Stimulated activated CD8-positive, alpha-beta memory T cell treated with anti-CD3 and anti-CD28 coated beads, Interleukin-7, amount 100 ng/mL, for 48 hours (primary cell): ENCODE measurements around the gene AMOTL1.

Experiments
- DNase-seq, 2 donors: peaks; one replicate each; pipeline ENCODE4 v3.0.0-alpha.2; 2020; ENCODE audit warnings: low read depth in 1 of 2; ENCODE audit errors: extremely low read depth in 1 of 2

Gene AMOTL1

GRCh38 chr11:94853836-94854235 is 85.7 kb downstream of the AMOTL1 start:
- no peak for DNase-seq

DNA sequence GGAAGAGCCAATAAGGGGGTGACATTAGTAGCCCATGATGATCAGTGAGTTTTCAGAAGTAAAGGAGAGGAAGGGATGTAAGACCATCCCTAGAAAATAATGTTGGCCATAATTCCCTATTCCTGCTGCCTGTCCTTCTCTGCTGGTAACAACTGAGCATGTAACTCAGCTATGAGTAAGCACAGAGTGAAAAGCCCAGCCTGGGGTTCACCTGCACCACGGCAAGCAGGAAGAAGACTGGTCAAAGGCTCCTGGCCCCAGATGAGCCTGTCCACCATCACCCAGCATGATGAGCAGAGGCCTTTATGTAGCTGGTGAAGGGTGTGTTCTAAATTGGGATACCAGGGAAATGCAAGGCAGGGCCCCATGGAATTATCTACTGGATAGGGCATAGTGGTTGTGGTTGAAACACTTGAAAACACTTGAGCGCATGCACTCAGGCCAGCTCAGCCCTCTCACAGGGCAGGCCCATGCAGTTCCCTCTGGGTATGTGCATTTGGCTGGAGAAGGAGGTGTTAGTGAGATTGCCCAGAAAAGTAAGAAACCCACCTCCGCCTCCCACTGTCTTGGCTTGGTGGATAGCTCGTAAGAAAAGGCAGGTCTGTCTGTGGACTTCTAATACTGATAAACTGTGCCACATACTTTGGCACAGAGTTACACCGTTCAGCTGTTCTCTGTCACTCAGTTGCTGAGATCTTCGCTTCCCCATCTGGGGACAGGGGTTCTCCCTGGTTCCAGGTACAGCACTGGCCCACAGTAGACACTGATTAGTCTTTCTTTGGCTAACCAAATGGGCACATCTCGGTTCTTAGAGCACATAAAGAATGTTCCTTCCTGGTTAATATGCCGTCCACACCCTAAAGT is 86.8 kb downstream of the AMOTL1 start:
- DNase-seq: no peak

DNA sequence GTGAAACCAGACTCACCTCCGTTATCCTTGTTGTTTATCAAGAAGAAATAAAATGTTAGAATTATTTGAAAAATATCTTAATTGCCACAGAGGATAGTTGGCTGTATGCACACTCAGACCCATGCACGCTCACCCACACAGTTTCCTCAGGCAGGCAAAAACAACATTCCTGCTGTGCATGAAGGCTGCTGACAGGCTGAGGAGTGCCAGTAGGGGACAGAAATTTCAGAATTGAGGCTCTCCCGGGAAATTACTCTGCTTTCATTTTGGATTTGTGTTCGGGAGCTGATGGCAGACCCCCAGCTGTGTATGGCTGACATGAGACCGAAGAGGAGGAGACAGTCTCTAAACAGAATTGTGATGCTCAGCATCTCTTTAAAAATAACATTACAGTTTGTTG is 87.5 kb downstream of the AMOTL1 start:
- no peak for DNase-seq

- no peak for DNase-seq
These were observed 88.3 kb downstream of the AMOTL1 start for GRCh38 chr11:94856443-94856842.

DNA sequence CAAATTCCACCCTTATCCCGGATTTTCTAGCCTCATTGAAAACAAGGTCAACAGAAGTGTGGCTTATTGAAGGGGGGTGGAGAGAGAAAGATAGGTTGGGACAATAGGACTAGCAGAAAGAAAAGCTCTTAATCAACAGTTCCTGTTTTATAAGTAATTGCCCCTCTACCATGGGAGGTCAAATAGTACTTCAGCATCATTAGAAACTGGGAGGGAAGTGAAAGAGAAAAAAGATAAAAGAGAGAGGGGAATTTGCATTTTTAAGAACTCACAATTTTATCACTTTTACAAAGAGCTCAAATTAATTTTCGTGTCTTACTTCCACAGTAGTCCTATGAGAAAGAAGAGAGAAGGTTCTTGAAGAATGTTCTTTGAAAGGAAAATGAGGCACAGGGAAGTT is 89.2 kb downstream of the AMOTL1 start:
- DNase-seq: no peak

DNA sequence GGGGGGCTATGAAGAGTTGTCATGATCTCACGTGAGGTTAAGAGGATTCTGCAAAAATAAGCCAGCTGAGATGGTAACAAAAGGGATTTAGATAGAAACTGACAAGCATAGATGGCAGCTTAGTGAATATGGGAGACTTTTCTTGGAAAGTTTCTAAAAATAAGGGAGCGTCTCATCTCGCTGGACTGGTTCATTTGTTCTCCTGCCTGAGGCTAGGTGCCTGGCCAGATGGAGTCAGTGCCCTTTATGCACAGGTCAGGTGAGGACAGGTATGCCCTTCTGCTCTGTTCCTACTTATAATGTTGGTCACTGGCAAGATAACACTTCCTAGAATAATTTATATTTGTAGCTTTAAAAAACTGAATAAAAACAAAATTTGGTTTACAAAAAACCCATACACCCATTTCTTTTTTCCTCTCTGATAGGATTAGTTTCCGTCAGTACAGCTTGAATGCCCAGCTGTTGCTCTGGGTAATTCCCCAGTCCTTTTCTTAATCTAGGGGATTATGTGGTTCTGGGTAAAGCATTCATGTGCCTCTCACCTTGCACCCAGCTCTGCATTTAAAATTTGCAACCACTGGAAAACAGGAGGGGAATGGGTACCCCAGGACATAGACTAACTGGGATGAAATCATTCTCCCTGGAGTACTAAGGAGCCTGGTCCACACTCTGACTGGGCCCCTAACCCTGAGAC is 90.0 kb downstream of the AMOTL1 start:
- no peak for DNase-seq

DNA sequence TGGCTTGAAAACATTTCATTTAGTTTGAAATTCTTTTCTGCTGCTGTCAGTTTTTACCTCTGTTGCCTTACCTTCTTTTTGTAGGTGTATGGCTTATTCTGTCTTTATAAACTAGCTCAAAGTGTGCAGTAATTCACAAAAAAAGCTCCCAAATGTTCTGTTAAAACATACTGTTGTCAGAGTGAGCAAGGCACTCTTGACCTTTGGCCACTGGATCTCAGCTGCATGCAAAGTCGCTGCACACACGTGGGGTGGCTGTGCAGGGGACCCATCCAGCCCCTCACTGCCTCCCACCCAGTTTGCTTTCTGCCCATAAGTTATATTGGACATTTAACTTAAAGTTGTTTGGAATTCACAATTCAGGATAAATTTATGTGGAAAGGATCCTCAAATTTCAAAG is 92.2 kb downstream of the AMOTL1 start:
- DNase-seq: no peak

- no peak for DNase-seq
These were observed 93.2 kb downstream of the AMOTL1 start for GRCh38 chr11:94861306-94861845.

GRCh38 chr11:94862926-94863880 is 95.0 kb downstream of the AMOTL1 start:
- DNase-seq: no peak

DNA sequence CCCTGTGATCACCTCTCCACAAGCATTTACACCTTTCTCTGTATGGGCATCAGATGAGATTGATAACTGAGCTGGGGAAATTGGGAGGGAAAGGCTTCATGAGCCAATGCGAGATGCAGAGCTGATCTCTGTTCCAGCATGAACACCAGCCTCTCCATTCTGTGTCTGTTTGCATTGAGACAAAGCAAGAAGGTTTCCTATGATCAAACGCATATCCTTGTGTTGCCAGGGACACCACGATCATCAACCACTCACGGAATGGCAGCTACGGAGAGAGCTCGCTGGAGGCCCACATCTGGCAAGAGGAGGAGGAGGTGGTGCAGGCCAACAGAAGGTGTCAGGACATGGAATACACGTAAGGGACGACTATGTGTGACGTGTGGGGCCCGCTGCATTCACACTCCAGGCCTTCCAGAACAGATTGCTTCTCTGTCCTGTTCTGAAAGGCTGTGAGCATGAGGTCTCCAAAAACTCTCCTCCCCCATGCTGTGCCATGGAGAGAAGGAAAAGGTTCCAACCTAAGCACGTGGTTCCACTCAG is 96.4 kb downstream of the AMOTL1 start:
- no peak for DNase-seq

DNA sequence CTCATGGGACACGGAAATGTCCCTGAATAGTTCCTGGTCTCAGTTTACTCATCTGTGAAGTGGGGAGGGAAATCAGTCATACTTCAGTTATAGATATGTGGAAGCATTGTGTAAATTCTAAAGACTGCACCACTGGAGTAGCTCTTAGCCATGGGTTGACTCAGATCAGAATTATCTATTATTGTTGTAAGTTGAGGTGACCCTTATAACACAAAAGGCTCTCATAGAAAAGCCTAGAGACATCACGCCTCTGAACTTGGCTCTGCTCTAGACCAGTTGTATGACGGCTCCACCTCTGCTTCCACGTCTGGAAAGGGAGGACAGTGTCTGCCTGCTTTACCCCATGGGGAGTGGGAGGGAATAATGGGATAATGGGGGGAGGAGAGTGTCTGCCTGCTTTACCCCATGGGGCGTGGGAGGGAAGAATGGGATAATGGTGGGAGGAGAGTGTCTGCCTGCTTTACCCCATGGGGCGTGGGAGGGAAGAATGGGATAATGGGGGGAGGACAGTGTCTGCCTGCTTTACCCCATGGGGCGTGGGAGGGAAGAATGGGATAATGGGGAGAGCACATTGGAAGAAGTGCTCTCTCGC is 98.2 kb downstream of the AMOTL1 start:
- no peak for DNase-seq

DNA sequence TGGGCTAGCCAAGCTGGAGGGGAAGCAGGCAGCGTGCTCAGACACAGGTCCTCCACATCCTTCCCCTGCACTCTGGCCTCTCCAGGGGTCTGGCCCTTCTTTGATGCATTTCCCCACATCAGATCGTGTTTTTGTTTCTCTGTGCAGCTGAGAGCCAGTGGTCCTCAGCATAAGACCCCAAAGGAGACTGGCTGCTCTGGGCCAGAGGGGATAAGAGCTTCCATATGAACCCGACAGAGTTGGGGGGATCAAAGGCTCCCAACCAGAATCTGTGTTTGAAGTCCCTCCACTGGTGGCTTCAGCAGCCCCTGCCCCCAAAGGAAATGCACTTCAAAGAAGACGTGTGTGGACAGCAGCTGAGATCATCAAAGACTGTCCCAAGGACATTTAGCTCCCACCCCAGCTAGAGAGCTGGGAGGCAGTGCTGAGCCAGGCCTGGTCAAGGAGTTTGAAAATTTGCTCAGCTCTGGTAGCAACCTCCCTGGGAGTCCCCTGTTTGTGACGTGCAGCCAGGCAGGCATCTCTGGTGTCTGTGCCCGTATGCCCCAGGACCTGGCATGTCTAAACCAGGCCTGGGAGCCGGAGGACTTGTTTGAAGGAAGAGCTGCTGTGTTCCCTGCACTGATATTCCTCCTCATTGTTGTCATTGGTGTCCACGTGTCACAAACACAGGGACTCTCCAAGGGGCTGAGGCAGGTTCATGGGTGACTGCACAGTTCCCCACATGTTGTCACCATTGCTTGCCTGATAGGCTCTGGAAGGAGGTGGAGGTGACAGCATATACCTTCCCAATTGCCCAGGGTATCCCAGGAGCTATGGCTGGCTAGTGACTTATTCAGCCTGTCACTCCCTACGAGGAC is 99.0 kb downstream of the AMOTL1 start:
- no peak for DNase-seq

- DNase-seq: no peak
These were observed 100.3 kb downstream of the AMOTL1 start for GRCh38 chr11:94868468-94868867.

DNA sequence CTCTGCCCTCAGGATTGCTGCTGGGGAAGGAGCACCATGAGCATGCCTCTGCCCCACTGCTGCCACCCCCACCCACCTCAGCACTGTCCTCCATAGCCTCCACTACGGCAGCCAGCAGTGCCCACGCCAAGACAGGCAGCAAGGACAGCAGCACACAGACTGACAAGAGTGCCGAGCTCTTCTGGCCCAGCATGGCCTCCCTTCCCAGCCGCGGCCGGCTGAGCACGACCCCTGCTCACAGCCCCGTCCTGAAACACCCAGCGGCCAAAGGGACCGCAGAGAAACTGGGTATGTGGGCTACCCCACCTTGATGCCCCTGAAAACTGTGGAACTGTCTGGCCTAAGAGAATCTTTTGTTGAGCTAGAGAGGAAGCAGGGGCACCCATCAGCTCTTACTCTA is 101.0 kb downstream of the AMOTL1 start:
- DNase-seq: no peak

DNA sequence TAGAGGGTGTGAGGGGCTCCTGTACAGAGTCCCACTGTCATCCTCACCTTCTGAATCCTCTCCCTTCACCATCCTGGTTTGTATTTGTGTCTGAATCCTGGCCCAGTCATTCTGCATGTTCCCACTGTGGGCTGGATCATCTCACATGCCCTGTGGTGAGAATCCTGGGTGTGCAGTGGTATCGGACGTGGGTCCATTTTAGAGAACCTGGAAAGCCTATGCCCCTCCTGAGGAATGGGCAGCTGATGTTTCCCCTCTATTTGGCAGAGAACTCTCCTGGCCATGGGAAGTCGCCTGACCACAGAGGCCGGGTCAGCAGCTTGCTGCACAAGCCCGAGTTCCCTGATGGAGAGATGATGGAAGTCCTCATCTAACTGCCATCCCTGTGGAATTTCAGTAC is 102.3 kb downstream of the AMOTL1 start:
- no peak for DNase-seq

DNA sequence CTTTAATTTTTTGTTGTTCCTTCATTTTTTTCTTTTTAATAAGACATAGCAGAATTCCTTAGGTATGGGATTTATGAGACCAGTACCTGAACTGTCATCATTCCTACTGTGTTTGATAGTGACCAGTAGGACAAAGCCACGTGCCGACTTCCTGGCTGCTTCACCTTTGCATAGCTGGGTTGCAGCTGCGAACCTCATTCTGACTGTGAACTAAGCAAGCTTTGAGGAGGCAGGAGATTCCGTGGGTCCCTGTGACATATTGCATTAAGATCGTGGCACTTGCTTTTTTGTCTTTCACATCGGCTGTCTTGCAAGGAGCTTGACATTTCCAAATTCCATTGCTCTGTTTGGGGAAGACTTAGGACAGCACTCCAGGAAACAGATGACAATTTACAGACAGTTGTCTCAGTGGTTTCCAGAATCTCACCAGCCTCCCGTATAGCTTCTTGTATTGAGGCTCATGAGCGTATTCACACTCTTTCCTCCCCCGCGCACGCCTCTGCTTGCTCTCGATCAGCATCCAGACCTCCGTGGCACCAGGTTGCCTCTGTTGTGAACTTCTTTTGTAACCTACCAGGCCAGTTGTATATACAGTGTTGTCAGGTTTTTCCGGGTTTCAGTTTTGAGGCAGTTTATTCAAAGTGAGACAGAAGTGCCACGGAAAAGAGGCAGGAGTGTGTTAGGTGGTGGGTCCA is 103.5 kb downstream of the AMOTL1 start:
- no peak for DNase-seq

- DNase-seq: no peak
These were observed 105.9 kb downstream of the AMOTL1 start for GRCh38 chr11:94873916-94874540.

DNA sequence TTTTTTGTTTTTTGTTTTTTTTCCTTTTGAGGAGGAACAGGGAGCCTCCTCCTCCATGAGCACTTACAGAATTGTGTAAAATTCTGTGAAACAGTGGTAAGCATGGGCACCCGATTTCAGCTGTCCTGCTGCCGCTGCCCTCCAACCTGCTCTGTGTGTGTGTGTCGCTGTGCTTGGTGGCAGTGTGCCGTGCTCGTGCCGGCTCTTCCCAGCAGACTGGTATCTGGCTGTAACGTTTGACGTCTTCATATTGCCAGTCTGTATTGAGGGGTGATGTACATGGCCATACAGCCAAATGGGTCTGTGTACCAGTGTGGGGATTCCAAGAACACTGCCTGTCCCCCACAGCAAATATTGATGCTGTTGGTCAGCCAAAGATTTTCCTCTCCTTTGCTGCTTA is 108.1 kb downstream of the AMOTL1 start:
- no peak for DNase-seq
